DMS53 (cell line): ENCODE results near the gene CDC42SE2.

Source experiments
- DNase-seq: peaks from one replicate; lab custom pipeline; 2025; lab: John Stamatoyannopoulos, UW

Gene CDC42SE2

DNA sequence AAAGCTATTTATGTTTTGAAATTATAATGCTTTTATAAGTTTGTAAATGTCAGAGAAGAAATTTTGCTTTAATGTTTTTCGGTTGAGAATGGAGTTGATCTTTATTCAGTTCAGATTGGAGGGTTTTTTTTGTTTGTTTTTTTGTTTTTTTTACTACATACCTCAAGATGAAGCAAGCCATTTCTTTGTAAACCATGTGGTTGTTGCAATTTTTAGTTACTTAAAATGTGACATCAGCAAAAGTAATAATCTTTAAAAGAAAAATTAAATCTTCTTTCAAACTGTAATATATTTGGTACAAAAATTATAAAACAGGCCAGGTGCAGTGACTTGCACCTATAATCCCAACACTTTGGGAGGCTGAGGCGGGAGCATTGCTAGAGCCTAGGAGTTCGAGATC, 102.6 kb downstream of the CDC42SE2 start:
- DNase-seq = no peak

GRCh38 chr5:131367219-131367860, 103.5 kb downstream of the CDC42SE2 start:
- DNase-seq = no peak

DNA sequence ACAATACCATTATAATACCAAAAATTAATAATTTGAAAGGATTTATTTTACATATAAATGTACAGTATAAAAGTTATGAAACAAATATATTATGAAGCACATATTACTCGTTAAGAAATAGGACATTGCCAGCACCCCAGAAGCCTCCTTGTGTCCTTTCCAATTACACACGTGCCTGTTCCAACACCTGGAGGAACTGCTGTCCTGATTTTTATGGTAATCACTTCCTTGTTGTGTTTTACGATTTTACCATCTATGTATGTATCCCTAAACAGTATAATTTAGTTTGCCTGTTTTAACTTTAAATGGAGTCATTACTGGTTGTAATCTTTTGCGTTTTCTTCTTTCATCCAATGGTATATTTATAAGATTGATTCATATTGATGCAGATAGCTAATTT, 105.0 kb downstream of the CDC42SE2 start:
- peak; percentile 22 for DNase-seq

DNA sequence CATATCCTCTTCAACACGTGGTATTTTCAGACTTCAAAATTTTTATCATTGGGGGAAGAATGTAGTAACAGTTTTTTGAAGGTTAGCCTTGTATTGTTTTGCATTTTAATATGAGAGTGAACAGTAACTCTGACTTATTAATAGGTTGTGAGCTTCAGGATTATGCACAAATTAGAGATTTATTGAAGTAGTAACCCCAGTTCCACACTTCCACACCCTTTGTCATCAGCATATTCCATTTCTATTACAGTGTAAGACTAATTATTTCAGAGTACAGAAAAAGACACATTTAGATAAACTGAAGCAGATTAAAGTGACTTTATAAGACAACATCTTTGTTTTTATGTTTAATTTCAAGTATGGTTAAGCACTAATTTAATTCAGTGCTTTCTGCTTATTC, 105.7 kb downstream of the CDC42SE2 start:
- no peak for DNase-seq

DNA sequence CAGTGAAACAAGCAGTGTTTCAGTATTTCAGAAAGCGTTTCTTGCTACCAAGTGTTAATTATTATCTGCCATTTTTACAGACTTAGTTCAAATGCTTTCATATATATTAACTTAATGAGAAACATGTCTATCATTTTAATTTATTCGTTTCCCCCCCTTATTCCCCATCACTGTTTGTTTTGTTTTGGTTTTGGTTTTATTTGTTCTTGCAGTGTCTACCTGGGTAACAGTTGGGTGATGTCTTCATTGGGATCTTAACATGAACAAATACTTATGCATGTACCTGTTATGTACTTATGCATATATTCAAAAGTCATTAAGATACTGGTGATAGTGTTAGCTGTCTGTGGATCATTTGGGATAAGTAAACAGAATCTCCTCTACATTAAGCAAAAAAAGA, 108.0 kb downstream of the CDC42SE2 start:
- DNase-seq = no peak

- no peak for DNase-seq
Observed at GRCh38 chr5:131373265-131373664, 109.4 kb downstream of the CDC42SE2 start.

GRCh38 chr5:131375351-131375750, 111.5 kb downstream of the CDC42SE2 start:
- no peak for DNase-seq

- no peak for DNase-seq
Observed at GRCh38 chr5:131377346-131377745, 113.5 kb downstream of the CDC42SE2 start.

GRCh38 chr5:131377785-131378325, 114.0 kb downstream of the CDC42SE2 start:
- DNase-seq = peak; percentile 8

DNA sequence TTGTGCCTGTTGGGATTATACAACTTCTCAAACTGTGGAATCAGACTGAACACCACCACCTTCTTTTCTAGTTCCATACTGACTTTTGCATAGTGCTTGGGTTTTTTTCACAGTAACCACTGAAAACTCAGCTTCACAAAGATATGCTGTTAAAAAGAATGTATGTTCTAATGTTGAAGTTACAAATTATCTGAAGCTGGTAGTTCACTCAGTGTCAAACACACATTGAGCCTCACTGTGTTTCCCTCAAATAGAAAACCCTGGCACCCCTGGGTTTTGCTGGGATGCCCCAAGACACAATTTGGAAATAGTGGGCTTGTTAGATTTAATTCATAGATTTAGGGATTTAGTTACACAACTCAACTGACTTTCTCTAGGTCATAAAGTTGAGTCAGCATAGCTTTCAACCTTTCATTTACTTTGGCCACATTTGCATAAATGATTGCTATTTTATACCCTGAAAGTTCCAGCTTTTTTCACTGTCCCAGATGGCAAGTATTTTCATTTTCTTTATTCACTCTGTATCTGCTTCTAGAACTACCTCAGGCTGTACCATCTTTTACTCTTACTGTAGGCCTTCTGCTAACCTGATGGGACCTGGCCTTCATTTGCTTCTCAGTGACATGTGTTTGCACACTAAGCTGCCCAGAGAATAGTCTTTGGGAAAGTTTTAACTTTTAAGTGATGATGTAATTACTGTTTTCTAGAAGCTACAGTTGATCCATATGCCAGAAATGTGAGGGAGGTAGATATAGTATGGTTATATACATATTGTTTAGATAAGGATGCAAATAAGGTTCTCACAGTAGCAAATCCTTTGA, 115.1 kb downstream of the CDC42SE2 start:
- DNase-seq = peak; percentile 42

- DNase-seq = peak; percentile 87
Observed at GRCh38 chr5:131379723-131380122, 115.9 kb downstream of the CDC42SE2 start.

GRCh38 chr5:131380238-131380637, 116.4 kb downstream of the CDC42SE2 start:
- DNase-seq = peak; percentile 57

- no peak for DNase-seq
Observed at GRCh38 chr5:131381021-131381420, 117.2 kb downstream of the CDC42SE2 start.

- DNase-seq = no peak
Observed at GRCh38 chr5:131381777-131382176, 117.9 kb downstream of the CDC42SE2 start.

DNA sequence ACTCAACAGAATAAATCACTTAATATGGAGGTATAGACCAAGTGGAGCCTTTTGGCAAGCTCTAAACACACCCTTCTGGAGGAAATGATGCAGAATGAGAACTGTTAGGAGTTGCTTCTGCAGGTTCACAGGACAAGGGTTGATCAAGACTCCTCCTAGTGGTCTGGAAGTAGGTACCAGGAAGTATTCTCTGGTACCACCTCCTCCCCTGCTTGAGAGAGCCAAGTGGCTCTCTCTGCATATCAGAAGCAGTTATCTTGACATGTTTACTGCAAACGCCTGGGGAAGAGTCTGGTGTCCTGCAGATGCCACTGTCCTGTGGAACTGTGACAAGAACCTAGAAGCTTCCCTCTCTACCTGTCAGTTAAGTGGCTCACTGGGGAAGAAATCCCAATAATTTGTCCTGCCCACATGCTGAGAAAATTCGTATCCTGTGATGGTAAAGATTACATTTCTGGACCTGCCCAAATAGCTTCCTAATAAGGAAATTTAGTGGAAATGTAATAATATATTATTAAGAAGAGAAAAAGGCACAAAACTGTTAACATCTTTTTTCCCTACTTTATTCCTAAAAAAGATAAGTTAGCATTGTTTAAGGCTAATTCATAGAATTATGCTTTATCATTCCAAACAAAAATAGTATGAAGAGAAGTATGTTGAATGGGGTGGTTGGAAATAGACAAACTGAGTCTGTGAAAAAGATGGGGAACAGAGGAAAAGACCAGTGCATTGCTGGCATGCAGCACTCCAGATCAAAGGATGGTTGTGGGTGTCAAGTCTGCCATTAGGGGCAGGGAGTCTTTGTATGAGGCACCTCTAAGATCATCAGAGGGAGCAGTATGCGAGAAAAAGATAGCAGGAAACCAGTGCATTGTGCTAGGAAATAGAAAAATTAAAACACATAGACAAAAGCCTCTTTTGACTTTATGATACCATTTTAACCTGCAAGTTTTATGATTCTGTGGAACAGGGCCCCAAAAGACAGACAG, 118.8 kb downstream of the CDC42SE2 start:
- DNase-seq = peak; percentile 86

DNA sequence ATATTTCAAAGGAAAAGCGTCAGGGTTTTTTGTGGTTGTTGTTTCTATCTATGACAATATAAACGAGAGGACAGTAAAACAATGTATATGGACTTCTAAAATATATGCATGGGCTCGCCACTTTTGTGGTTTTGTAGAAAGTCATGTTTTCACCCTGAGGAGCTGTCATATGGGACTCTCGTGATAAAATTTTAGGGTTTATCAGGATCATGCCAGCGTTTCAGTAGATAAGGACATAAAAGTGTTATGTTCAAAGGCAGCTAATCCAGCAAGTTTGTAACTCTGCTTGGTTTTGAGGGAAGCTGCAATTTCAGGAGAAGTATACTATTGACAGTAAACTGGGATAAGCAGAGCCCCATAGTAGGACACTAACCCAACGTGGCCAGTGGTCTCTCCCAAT, 120.3 kb downstream of the CDC42SE2 start:
- no peak for DNase-seq

DNA sequence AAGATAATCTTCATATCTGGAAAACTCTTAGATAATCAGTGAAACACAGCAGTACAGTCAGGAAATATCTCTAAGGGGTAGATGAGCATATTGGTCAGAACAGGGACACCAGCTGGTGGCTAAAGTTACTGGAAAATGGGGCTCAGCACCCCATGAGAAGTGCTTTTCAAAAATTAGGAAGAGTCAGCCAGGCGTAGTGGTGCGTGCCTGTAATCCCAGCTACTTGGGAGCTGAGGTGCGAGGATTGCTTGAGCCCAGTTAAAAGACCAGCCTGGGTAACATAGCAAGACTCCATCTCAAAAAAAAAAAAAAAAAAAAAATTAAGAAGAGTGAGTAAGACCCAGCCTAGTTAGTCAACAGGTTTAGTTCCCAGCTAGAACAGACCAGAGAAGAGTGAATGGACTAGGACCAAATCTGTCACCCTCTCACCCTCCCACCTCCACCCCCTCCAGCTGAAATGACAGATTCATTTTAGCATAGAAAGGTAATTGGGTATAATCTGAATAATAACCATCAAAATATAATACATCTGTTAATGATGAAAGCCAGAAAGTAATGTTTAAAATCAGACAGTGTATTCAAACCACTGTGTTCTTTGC, 120.9 kb downstream of the CDC42SE2 start:
- DNase-seq = no peak

DNA sequence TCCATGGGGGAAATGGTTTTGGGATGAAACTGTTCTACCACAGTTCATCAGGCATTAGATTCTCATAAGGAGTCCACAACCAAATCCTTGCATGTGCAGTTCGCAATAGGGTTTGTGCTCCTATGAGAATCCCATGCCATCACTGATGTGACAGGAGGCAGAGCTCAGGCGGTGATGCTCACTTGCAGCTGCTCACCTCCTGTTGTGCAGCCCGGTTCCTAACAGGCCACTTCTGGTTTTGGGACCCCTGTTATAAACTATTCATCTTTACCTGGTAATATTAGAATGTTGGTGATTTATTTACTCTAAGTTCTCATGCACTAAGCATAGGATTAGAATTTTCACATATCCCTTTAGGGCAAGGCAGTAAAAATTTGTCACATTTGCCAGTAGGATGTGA, 122.3 kb downstream of the CDC42SE2 start:
- peak; percentile 39 for DNase-seq

- peak; percentile 97 for DNase-seq
Observed at GRCh38 chr5:131386779-131387178, 122.9 kb downstream of the CDC42SE2 start.

DNA sequence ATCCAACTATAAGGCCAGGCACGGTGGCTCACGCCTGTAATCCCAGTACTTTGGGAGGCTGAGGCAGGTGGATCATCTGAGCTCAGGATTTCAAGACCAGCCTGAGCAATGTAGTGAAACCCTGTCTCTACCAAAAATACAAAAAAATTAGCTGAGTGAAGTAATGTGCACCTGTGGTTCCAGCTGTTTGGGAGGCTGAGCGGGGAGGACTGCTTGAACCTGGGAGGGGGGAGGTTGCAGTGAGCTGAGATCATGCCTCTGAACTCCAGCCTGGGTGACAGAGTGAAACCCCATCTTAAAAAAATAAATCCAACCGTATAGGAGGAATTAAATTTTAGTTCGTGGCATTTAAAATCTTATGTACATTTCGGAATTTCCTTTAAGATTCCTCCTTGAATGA, 123.4 kb downstream of the CDC42SE2 start:
- peak; percentile 54 for DNase-seq

GRCh38 chr5:131389096-131389868, 125.4 kb downstream of the CDC42SE2 start:
- DNase-seq = no peak
